HG03060 (cell line): Measurements from ENCODE around the gene CXCL5.
"Not testable (repeated sequence)": the region's sequence is repeated elsewhere in the genome, so short reads cannot be mapped to it uniquely, and the experiment has no call there.

Source experiments
- ATAC-seq: cut with Tn5 transposase; IDR thresholded peaks from one replicate; pipeline ENCODE4 v1.9.1; 2021; ENCODE audit warnings: low read depth, moderate number of reproducible peaks; ENCODE audit not compliant: unreplicated experiment

The CXCL5 gene

GRCh38 chr4:74016068-74016467, 17.6 kb upstream of the CXCL5 start:
- ATAC-seq = no peak

GRCh38 chr4:74015126-74015780, 16.8 kb upstream of the CXCL5 start:
- no peak for ATAC-seq

GRCh38 chr4:74014332-74014731, 15.9 kb upstream of the CXCL5 start:
- no peak for ATAC-seq

- ATAC-seq = no peak
These were observed 14.8 kb upstream of the CXCL5 start for GRCh38 chr4:74013264-74013663.

- no peak for ATAC-seq
These were observed 13.7 kb upstream of the CXCL5 start for GRCh38 chr4:74012130-74012529.

- ATAC-seq = no peak
These were observed 10.8 kb upstream of the CXCL5 start for GRCh38 chr4:74009307-74009706.

GRCh38 chr4:74006009-74006476, 7.6 kb upstream of the CXCL5 start:
- no peak for ATAC-seq

GRCh38 chr4:74005528-74005927, 7.1 kb upstream of the CXCL5 start:
- no peak for ATAC-seq

- ATAC-seq = no peak
These were observed 6.2 kb upstream of the CXCL5 start for GRCh38 chr4:74004668-74005067.

GRCh38 chr4:74000301-74000700, 1.8 kb upstream of the CXCL5 start:
- ATAC-seq = no peak

- ATAC-seq = no peak
These were observed 6.4 kb downstream of the CXCL5 start for GRCh38 chr4:73992050-73992449.

GRCh38 chr4:73991742-73992000, 6.8 kb downstream of the CXCL5 start:
- no peak for ATAC-seq

GRCh38 chr4:73990988-73991741, 7.3 kb downstream of the CXCL5 start:
- no peak for ATAC-seq

GRCh38 chr4:73989928-73990327, 8.5 kb downstream of the CXCL5 start:
- ATAC-seq = no peak

GRCh38 chr4:73989031-73989430, 9.4 kb downstream of the CXCL5 start:
- no peak for ATAC-seq

GRCh38 chr4:73988061-73988460, 10.4 kb downstream of the CXCL5 start, which contains the start of gene PPBP:
Gene PPBP (minus strand): TSS chr4:73988190. CDS start chr4:73988103, 87 bp downstream.
- ATAC-seq = no peak

GRCh38 chr4:73985528-73985852, 13.0 kb downstream of the CXCL5 start:
- ATAC-seq = no peak

- ATAC-seq = no peak
These were observed 13.5 kb downstream of the CXCL5 start for GRCh38 chr4:73984736-73985527.

- ATAC-seq = not testable (repeated sequence)
These were observed 17.3 kb downstream of the CXCL5 start for GRCh38 chr4:73981175-73981574.

GRCh38 chr4:73979407-73979957, 19.0 kb downstream of the CXCL5 start:
- no peak for ATAC-seq

GRCh38 chr4:73978886-73979285, 19.6 kb downstream of the CXCL5 start:
- no peak for ATAC-seq
